Mesenchymal stem cell (in vitro differentiated cells and primary cell): ENCODE data around the gene SPDYE2B.
A peak's percentile ranks its signal among the peaks of the same experiment; 100 is the strongest.
"Not testable (repeated sequence)": the region's sequence is repeated elsewhere in the genome, so short reads cannot be mapped to it uniquely, and the experiment has no call there.

Experiments
- DNase-seq: peaks from one replicate; pipeline ENCODE4 v3.0.0-alpha.2; 2013
- H2AFZ ChIP-seq: one replicate; pipeline ENCODE4 v1.6.1; 2013; ENCODE audit warnings: low read depth, mild to moderate bottlenecking, control low read depth, inconsistent platforms, low read length, moderate library complexity
- H2AK5ac ChIP-seq: 2 replicates; pipeline ENCODE4 v1.6.1; 2013; ENCODE audit warnings: low read length, moderate library complexity, mild to moderate bottlenecking, inconsistent platforms; ENCODE audit not compliant: severe bottlenecking
- H2BK120ac ChIP-seq: one replicate; pipeline ENCODE4 v1.6.1; 2013; ENCODE audit warnings: low read depth, mild to moderate bottlenecking, inconsistent platforms, low read length, moderate library complexity
- H2BK12ac ChIP-seq, 2 experiments: one replicate each; pipeline ENCODE4 v1.6.1; 2013; ENCODE audit warnings: inconsistent platforms in 2 of 2, low read length in 2 of 2, mild to moderate bottlenecking in 2 of 2, moderate library complexity in 2 of 2, control low read depth in 1 of 2
- H2BK15ac ChIP-seq: one replicate; pipeline ENCODE4 v1.6.1; 2013; ENCODE audit warnings: mild to moderate bottlenecking, low read depth, inconsistent platforms; ENCODE audit not compliant: poor library complexity, severe bottlenecking
- H2BK5ac ChIP-seq: 2 replicates; pipeline ENCODE4 v1.6.1; 2013; ENCODE audit warnings: low read depth, mild to moderate bottlenecking, low read length, control low read depth, inconsistent platforms; ENCODE audit not compliant: poor library complexity, severe bottlenecking
- H3K14ac ChIP-seq, 2 experiments: one replicate each; pipeline ENCODE4 v1.6.1; 2013; ENCODE audit warnings: inconsistent platforms in 2 of 2, low read length in 2 of 2, control low read depth in 1 of 2, mild to moderate bottlenecking in 1 of 2, moderate library complexity in 1 of 2
- H3K18ac ChIP-seq, 2 experiments: one replicate each; pipeline ENCODE4 v1.6.1; 2013; ENCODE audit warnings: inconsistent platforms in 2 of 2, low read length in 2 of 2, control low read depth in 1 of 2, low read depth in 1 of 2, mild to moderate bottlenecking in 1 of 2
- H3K23ac ChIP-seq, 2 experiments: one replicate each; pipeline ENCODE4 v1.6.1; 2013; ENCODE audit warnings: inconsistent platforms in 2 of 2, low read length in 2 of 2, mild to moderate bottlenecking in 2 of 2, moderate library complexity in 2 of 2, control low read depth in 1 of 2
- H3K27ac ChIP-seq: 2 replicates; pipeline ENCODE4 v1.5.1; 2013; ENCODE audit warnings: mild to moderate bottlenecking, moderate library complexity, low read length, control low read depth, inconsistent platforms; ENCODE audit not compliant: poor library complexity, severe bottlenecking
- H3K27me3 ChIP-seq, 2 experiments: 2 replicates each; pipeline versions ENCODE4 v1.6.1 to v1.7.0; 2013; ENCODE audit warnings: low read length in 2 of 2, mild to moderate bottlenecking in 2 of 2, moderate library complexity in 2 of 2, control low read depth in 1 of 2, inconsistent platforms in 1 of 2; ENCODE audit not compliant: control insufficient read depth in 1 of 2, insufficient read depth in 1 of 2
- H3K36me3 ChIP-seq, 2 experiments: 2 replicates each; pipeline versions ENCODE4 v1.6.1 to v1.7.0; 2013; ENCODE audit warnings: low read length in 2 of 2, control low read depth in 1 of 2, inconsistent platforms in 1 of 2, low read depth in 1 of 2, mild to moderate bottlenecking in 1 of 2; ENCODE audit not compliant: insufficient read depth in 2 of 2, control insufficient read depth in 1 of 2
- H3K4ac ChIP-seq, 2 experiments: one replicate each; pipeline ENCODE4 v1.6.1; 2013; ENCODE audit warnings: inconsistent platforms in 2 of 2, low read length in 2 of 2, mild to moderate bottlenecking in 2 of 2, moderate library complexity in 2 of 2, control low read depth in 1 of 2, low read depth in 1 of 2
- H3K4me1 ChIP-seq: 2 replicates; pipeline ENCODE4 v1.6.1; 2013; ENCODE audit warnings: low read depth, low read length, control low read depth; ENCODE audit not compliant: control insufficient read depth, insufficient read depth
- H3K4me2 ChIP-seq: 2 replicates; pipeline ENCODE4 v1.6.1; 2013; ENCODE audit warnings: low read length, mild to moderate bottlenecking, inconsistent platforms; ENCODE audit not compliant: poor library complexity, severe bottlenecking
- H3K4me3 ChIP-seq, 2 experiments: 2 replicates each; pipeline versions ENCODE4 v1.5.1 to v1.7.0; 2013; ENCODE audit warnings: low read length in 2 of 2, mild to moderate bottlenecking in 2 of 2, control low read depth in 1 of 2, low read depth in 1 of 2; ENCODE audit not compliant: insufficient read depth in 1 of 2
- H3K79me1 ChIP-seq: replicated peaks from 2 replicates; pipeline ENCODE4 v1.6.1; 2013; ENCODE audit warnings: mild to moderate bottlenecking, control low read depth, low read length, inconsistent platforms; ENCODE audit not compliant: poor library complexity, severe bottlenecking
- H3K9ac ChIP-seq: 2 replicates; pipeline ENCODE4 v1.7.0; 2013; ENCODE audit warnings: mild to moderate bottlenecking, low read length, moderate library complexity
- H3K9me3 ChIP-seq: 2 replicates; pipeline ENCODE4 v1.7.0; 2013; ENCODE audit warnings: mild to moderate bottlenecking, low read length; ENCODE audit not compliant: control insufficient read depth
- H4K8ac ChIP-seq: one replicate; pipeline ENCODE4 v1.6.1; 2013; ENCODE audit warnings: inconsistent platforms, mild to moderate bottlenecking, low read length, moderate library complexity
- H4K91ac ChIP-seq: one replicate; pipeline ENCODE4 v1.6.1; 2013; ENCODE audit warnings: mild to moderate bottlenecking, low read length, inconsistent platforms
- WGBS: methylation state at CpG from one replicate; pipeline ENCODE4 v1.1.7; 2013; ENCODE audit warnings: mixed read lengths; 5-methylcytosine and 5-hydroxymethylcytosine counted together

SPDYE2B gene

DNA sequence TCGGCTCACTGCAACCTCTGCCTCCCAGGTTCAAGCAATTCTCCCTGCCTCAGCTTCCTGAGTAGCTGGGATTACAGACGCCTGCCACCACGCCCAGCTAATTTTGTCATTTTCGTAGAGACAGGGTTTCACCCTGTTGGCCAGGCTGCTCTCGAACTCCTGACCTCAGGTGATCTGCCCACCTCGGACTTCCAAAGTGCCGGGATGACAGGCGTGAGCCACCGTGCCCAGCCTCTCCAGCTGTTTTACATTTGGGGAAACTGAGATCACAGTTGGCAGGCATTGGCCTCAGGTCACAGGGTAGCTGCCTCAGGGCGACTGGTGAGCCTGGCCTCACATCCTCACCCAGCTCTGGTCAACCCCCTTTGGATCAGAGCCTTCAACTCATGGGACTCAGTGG, 40.4 kb upstream of the SPDYE2B start:
- not testable (repeated sequence) for H3K9ac ChIP-seq, H3K4me1 ChIP-seq, H2BK120ac ChIP-seq, H3K4me3 ChIP-seq, H3K27ac ChIP-seq, H3K18ac ChIP-seq, H3K14ac ChIP-seq, H2AFZ ChIP-seq, H3K9me3 ChIP-seq, H3K36me3 ChIP-seq, H3K4ac ChIP-seq, H3K4me2 ChIP-seq, DNase-seq, H3K79me1 ChIP-seq, H4K8ac ChIP-seq, H2BK5ac ChIP-seq, H2AK5ac ChIP-seq, H2BK15ac ChIP-seq, H2BK12ac ChIP-seq, H3K27me3 ChIP-seq, H3K23ac ChIP-seq, H4K91ac ChIP-seq
- 88% methylated on average over 4 of the region's 10 CpGs for WGBS

DNA sequence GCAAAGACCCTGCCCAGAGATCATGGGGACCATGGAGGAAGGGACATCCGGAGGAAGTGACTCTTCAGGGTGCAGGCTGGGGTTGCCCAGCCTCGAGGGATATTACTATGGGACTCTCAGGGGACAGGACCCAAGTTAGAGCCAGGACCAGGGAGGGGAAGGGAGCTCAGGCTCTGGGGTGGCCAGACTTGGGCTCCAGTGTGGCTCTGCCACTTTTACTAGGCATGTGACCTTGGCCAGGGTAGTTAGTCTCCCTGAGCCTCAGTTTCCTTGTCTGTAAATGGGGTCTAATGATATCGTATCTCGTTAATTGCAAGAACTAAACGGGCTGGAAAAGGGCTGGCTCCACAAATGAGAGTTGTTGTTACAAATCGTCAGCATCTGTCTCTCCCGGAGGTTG, 39.7 kb upstream of the SPDYE2B start:
- not testable (repeated sequence) for H3K36me3 ChIP-seq, DNase-seq, H3K4me3 ChIP-seq, H2BK120ac ChIP-seq, H3K27ac ChIP-seq, H3K14ac ChIP-seq, H3K27me3 ChIP-seq, H3K79me1 ChIP-seq, H3K9ac ChIP-seq, H3K23ac ChIP-seq, H3K4ac ChIP-seq, H4K8ac ChIP-seq, H3K4me1 ChIP-seq, H3K4me2 ChIP-seq, H2BK12ac ChIP-seq, H2AK5ac ChIP-seq, H2AFZ ChIP-seq, H4K91ac ChIP-seq, H3K9me3 ChIP-seq, H2BK5ac ChIP-seq, H2BK15ac ChIP-seq, H3K18ac ChIP-seq
- no CpG with 5 or more reads among the region's 7 CpGs for WGBS

DNA sequence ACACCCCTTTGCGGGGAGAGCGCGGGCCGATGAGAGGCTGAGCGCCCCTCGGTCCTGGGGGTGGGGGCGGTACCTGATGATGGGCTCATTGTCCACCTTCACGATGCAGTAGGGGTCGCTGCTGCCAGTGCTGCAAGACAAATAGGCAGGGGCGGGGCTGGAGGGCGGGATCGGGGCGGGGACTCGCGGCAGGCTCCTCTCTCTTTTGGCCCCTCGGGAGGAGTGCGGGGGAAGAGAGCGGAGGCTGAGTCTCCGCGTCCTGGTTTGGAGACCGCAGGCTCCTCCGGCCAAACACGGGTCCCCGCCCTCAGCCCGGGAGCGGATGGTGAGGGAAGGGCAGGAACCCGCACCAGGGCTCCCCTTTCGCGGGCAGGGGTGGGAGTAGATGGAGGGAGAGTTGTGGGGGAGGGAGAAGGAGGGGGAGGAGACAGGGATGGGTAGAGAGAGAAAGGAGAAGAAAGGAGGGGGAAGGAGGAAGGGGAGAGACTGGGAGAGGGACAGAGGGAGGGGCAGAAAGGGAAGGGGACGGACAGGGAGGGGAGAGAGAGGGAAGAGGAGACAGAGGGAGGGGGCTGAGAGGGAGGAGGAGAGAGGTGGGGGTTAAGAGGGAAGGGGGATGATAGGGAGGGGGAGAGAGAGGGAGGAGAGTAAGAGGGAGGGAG, 39.0 kb upstream of the SPDYE2B start:
- not testable (repeated sequence) for H3K23ac ChIP-seq, H2BK5ac ChIP-seq, H3K4me3 ChIP-seq, H2BK120ac ChIP-seq, H3K9me3 ChIP-seq, H3K27me3 ChIP-seq, H3K79me1 ChIP-seq, DNase-seq, H3K18ac ChIP-seq, H3K14ac ChIP-seq, H3K36me3 ChIP-seq, H2BK12ac ChIP-seq, H3K4me2 ChIP-seq, H4K8ac ChIP-seq, H3K4ac ChIP-seq, H2AK5ac ChIP-seq, H2BK15ac ChIP-seq, H3K27ac ChIP-seq, H4K91ac ChIP-seq, H2AFZ ChIP-seq, H3K4me1 ChIP-seq, H3K9ac ChIP-seq
- no CpG with 5 or more reads among the region's 30 CpGs for WGBS

DNA sequence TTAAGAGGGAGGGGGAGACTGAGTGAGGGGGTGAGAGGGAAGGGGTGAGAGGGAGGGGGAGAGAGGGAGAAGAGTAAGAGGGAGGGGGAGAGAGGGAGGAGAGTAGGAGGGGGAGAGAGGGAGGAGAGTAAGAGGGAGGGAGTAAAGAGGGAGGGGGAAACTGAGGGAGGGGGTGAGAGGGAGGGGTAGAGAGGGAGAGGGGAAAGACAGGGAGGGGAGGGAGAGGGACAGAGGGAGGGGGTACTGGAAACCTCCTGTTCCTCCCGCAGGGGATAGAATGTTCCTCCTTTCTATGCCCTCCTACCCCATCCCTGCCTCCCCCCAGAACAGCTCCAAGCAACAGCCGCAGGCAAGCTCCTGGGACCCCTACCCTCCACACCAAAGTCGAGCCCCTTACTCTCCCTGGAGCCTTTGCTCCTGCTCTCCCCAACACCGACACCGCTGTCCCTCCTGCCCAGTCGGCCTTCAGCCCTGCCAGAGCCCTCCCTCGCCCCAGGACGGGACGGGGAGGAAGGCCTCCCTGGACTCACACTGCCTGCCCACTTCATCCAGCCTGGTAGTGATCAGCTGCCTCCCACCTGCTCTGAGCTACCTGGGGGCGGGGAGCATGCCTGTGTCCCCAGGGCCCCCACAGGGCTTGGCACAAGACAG, 38.3 kb upstream of the SPDYE2B start:
- H3K23ac ChIP-seq, H2AK5ac ChIP-seq, H3K27ac ChIP-seq, H3K18ac ChIP-seq, H2BK120ac ChIP-seq, H2BK15ac ChIP-seq, H3K14ac ChIP-seq, H3K9me3 ChIP-seq, H3K36me3 ChIP-seq, H3K4me2 ChIP-seq, H2BK5ac ChIP-seq, H2AFZ ChIP-seq, H4K8ac ChIP-seq, H3K4me1 ChIP-seq, H3K9ac ChIP-seq, H3K4me3 ChIP-seq, H3K79me1 ChIP-seq, H4K91ac ChIP-seq, H3K27me3 ChIP-seq, H2BK12ac ChIP-seq: not testable (repeated sequence)
- peak overlapping the region in 1 of 2 experiments; percentile 1 for H3K4ac ChIP-seq
- 58% methylated on average over 5 of the region's 10 CpGs for WGBS
- DNase-seq: peak; percentile 25
